Keratinocyte (primary cell): ENCODE data around the gene PAQR4. TPM values are rescaled to one million over a fixed set of nuclear protein-coding genes. Genes with fewer than 3 reads are reported as not detected.

Experiments used
- DNase-seq: peaks from one replicate; pipeline ENCODE4 v3.0.0-alpha.2; 2011; ENCODE audit warnings: low read depth, missing footprints, low spot score
- FAIRE-seq: peaks from 2 replicates; lab custom pipeline; 2011; peaks lifted over from hg19 to GRCh38; lab: Jason Lieb, UNC
- H2AFZ ChIP-seq: 2 replicates; pipeline ENCODE4 v1.6.0; 2012; ENCODE audit warnings: low read length, control low read depth, inconsistent platforms; ENCODE audit not compliant: control insufficient read depth
- H3K27ac ChIP-seq: 2 replicates; pipeline ENCODE4 v1.5.1; 2011; ENCODE audit warnings: low read length; ENCODE audit not compliant: control insufficient read depth, insufficient read depth
- H3K27me3 ChIP-seq: 3 replicates; pipeline ENCODE4 v1.6.0; 2011; ENCODE audit warnings: low read length; ENCODE audit not compliant: control insufficient read depth, insufficient read depth; ENCODE audit errors: extremely low read depth
- H3K36me3 ChIP-seq, 2 experiments: 2 replicates in 1 of 2; 3 replicates in 1 of 2; pipeline ENCODE4 v1.5.1; 2011; ENCODE audit warnings: low read length in 2 of 2, mild to moderate bottlenecking in 1 of 2; ENCODE audit not compliant: control insufficient read depth in 2 of 2, insufficient read depth in 2 of 2; ENCODE audit errors: extremely low read depth in 1 of 2
- H3K4me1 ChIP-seq: 3 replicates; pipeline ENCODE4 v1.5.1; 2011; ENCODE audit warnings: low read length; ENCODE audit not compliant: control insufficient read depth, insufficient read depth; ENCODE audit errors: extremely low read depth
- H3K4me2 ChIP-seq: 3 replicates; pipeline ENCODE4 v1.6.0; 2011; ENCODE audit warnings: low read depth, low read length; ENCODE audit not compliant: control insufficient read depth, insufficient read depth; ENCODE audit errors: extremely low read depth
- H3K4me3 ChIP-seq, 3 experiments: fragments of 200-600 bp in 1 of 3; sonication (generic) in 1 of 3; 2 replicates in 2 of 3; 3 replicates in 1 of 3; pipeline ENCODE4 v1.5.1; 2011 to 2016; ENCODE audit warnings: low read length in 3 of 3, mild to moderate bottlenecking in 3 of 3, control low read depth in 2 of 3, inconsistent platforms in 1 of 3, low read depth in 1 of 3, mixed read lengths in 1 of 3, mixed run types in 1 of 3, moderate library complexity in 1 of 3; ENCODE audit not compliant: control insufficient read depth in 2 of 3, insufficient read depth in 2 of 3; ENCODE audit errors: extremely low read depth in 1 of 3
- H3K79me2 ChIP-seq: 2 replicates; pipeline ENCODE4 v1.6.0; 2012; ENCODE audit warnings: low read length; ENCODE audit not compliant: control insufficient read depth, insufficient read depth
- H3K9ac ChIP-seq: 3 replicates; pipeline ENCODE4 v1.6.0; 2011; ENCODE audit warnings: low read length; ENCODE audit not compliant: control insufficient read depth, insufficient read depth; ENCODE audit errors: extremely low read depth
- H3K9me1 ChIP-seq: 3 replicates; pipeline ENCODE4 v1.6.0; 2011; ENCODE audit warnings: low read length; ENCODE audit not compliant: control insufficient read depth, insufficient read depth; ENCODE audit errors: extremely low read depth
- H3K9me3 ChIP-seq: 2 replicates; pipeline ENCODE4 v1.5.1; 2012; ENCODE audit warnings: low read depth, low read length; ENCODE audit not compliant: control insufficient read depth
- H4K20me1 ChIP-seq: 3 replicates; pipeline ENCODE4 v1.6.0; 2011; ENCODE audit warnings: low read length; ENCODE audit not compliant: control insufficient read depth, insufficient read depth; ENCODE audit errors: extremely low read depth
- EZH2 ChIP-seq: IDR thresholded peaks from one replicate; pipeline ENCODE4 v1.6.1; 2012; ENCODE audit warnings: inconsistent platforms, mild to moderate bottlenecking, low read length, moderate library complexity
- dilution Hi-C: fragments of 300-500 bp; cut with MboI; formaldehyde crosslinking; loops from one replicate; pipeline ENCODE4 v1.7.0; 2020; ENCODE audit warnings: low sequenced_read_pairs; ENCODE audit not compliant: extremely low pct_ligation_motif_present
- polyA plus RNA-seq, 5 experiments: library from polyadenylated mRNA; depleted of rRNA in 3 of 5; stranded (reverse) in 3 of 5; stranded (forward) in 1 of 5; unstranded in 1 of 5; fragments of >200 nt; gene quantifications; 1 replicate in 1 of 5; 2 replicates in 3 of 5; 3 replicates in 1 of 5; pipeline versions ENCODE4 v1.2.1 to v1.2.3, GENCODE V29; 2011 to 2012; ENCODE audit warnings: missing spikeins in 2 of 5, low read depth in 1 of 5, low replicate concordance in 1 of 5
- TF ChIP-seq, protein P1 (sequence below), 3 experiments: IDR thresholded peaks in 1 of 3; conservative IDR thresholded peaks in 1 of 3; optimal IDR thresholded peaks in 1 of 3; 2 replicates in 2 of 3; 3 replicates in 1 of 3; pipeline versions ENCODE3 to v1.5.1; 2011; ENCODE audit warnings: low read length in 3 of 3, mild to moderate bottlenecking in 3 of 3, moderate library complexity in 2 of 3, control low read depth in 1 of 3, inconsistent platforms in 1 of 3; ENCODE audit not compliant: insufficient read depth in 2 of 3; ENCODE audit errors: extremely low read depth in 1 of 3

PAQR4 gene
- polyA plus RNA-seq, 1 donor (not counting 4 experiments of a cell fraction or from before 2014, with no cell fraction given) = 16.8 TPM

DNA sequence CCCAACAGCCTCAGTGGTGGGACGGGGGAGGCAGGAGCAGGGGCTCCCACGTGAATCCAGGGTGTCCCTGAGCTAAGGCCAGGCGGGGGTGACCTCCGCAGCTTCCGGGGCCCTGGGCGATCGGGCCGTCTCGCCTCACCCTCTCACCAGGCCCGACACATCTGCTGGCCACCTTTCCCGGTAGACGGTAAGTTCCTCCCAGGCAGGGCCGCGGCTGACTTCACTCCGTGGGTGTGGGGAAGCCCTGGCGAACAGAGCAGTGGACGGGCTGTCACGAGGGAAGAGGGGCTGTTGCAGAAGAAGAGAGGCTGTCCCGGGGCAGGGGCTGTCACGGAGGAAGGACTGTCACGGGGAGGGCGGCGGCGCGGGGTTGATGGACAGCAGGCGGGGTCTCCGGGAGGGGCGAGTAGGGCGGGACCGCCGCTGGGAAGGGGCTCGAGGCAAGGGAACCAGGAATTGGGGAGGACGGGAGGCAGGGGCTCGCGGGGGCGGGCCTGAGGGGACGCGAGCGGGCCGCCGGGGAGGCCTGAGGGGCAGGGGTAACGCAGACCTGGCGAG is 10.6 kb downstream of the PAQR4 start:
- H3K79me2 ChIP-seq = peaks cover 17% of the 10 kb centered on the region
- FAIRE-seq (no peak), DNase-seq (no peak)
- no peaks in the 10 kb centered on the region for H3K27me3 ChIP-seq
- TF ChIP-seq, protein P1, sequence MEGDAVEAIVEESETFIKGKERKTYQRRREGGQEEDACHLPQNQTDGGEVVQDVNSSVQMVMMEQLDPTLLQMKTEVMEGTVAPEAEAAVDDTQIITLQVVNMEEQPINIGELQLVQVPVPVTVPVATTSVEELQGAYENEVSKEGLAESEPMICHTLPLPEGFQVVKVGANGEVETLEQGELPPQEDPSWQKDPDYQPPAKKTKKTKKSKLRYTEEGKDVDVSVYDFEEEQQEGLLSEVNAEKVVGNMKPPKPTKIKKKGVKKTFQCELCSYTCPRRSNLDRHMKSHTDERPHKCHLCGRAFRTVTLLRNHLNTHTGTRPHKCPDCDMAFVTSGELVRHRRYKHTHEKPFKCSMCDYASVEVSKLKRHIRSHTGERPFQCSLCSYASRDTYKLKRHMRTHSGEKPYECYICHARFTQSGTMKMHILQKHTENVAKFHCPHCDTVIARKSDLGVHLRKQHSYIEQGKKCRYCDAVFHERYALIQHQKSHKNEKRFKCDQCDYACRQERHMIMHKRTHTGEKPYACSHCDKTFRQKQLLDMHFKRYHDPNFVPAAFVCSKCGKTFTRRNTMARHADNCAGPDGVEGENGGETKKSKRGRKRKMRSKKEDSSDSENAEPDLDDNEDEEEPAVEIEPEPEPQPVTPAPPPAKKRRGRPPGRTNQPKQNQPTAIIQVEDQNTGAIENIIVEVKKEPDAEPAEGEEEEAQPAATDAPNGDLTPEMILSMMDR (optimal IDR thresholded peaks at IDR 0.05 in 1 of 3, IDR thresholded peaks at IDR 0.05 in 1 of 3, conservative IDR thresholded peaks at IDR 0.05 in 1 of 3; ENCODE audit: extremely low read depth in 1 of 3, insufficient read depth in 2 of 3, low read length in 3 of 3) = no peak
- peaks cover 28% of the 10 kb centered on the region for H3K4me1 ChIP-seq
- H3K9ac ChIP-seq = peak overlapping the region; percentile 90
- peaks cover 1 to 3% of the 10 kb centered on the region in 2 experiments for H3K36me3 ChIP-seq
- H4K20me1 ChIP-seq = no peaks in the 10 kb centered on the region
- peak overlapping the region; percentile 63 to 80 (median 80) for H3K4me3 ChIP-seq
- peak overlapping the region; percentile 89 for H3K27ac ChIP-seq
- no peaks in the 10 kb centered on the region for H3K9me1 ChIP-seq
- peak overlapping the region; percentile 42 for H2AFZ ChIP-seq
- H3K4me2 ChIP-seq = peak overlapping the region; percentile 86
- dilution Hi-C loops = no loop called here
- no peaks in the 10 kb centered on the region for H3K9me3 ChIP-seq

DNA sequence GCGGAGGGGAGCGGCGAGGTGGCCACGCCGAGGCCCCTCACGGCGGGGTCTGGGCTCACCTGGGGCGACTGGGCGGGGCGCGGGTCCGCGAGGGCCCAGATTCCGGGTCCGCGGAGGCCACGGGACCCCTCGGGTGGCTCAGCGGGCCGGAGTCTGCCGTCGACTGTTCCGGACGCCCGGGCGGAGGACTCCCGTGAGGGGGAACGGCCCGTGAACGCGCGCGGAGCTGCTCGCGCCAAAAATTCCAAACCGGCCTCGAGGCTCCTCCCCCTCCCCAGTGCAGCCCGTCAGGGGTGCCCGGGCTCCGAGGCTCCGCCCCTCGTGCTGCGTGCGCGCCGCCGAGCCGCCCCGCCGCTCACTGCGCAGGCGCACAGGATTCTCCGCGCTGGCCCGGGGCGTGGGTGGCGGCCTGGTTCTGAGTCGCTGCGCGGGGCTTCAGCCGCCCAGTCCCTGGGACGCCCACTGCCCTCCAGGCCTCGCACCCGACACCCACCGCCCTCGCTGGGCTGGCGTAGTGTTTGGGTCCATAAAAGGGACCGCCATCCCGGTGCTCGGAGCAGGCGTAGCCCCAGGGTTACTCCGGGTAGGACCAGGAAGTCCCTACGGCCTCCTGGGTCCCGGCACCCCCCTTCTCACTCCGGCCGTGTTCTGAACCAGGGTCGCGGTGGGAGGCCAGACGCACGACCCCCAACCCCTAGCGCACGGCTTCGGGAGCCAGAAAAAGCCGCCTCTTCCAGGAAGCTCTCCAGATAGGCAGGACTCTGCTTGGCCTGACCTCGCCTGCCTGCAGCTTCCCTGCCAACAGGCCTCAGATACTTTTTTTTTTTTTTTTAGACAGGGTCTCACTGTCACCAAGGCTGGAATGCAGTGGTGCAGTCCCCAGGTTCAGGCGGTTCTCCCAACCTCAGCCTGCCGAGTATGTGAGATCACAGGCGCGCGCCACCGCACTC is 11.4 kb downstream of the PAQR4 start, which contains the start of gene PKMYT1:
Gene PKMYT1, minus strand, starts transcription at position 220 of the 950 bp plus-strand sequence. CDS start 789 bp downstream, outside the sequence.
- DNase-seq = no peak
- dilution Hi-C loops = no loop called here
- peak within 1 kb of the TSS; percentile 80 for H2AFZ ChIP-seq

More for the DNA sequence above, 11.4 kb downstream of the PAQR4 start, which contains the start of gene PKMYT1:
- no peak for TF ChIP-seq EZH2
- TF ChIP-seq, protein P1 (optimal IDR thresholded peaks at IDR 0.05 in 1 of 3, IDR thresholded peaks at IDR 0.05 in 1 of 3, conservative IDR thresholded peaks at IDR 0.05 in 1 of 3; ENCODE audit: extremely low read depth in 1 of 3, insufficient read depth in 2 of 3, low read length in 3 of 3) = no peak
- no peaks in the 10 kb centered on the region for H4K20me1 ChIP-seq
- no peak for FAIRE-seq
- H3K27ac ChIP-seq = peak within 1 kb of the TSS; percentile 89
- peaks cover 28% of the 10 kb centered on the region for H3K4me1 ChIP-seq
- no peaks in the 10 kb centered on the region for H3K9me3 ChIP-seq
- H3K4me2 ChIP-seq = peak within 1 kb of the TSS; percentile 86
- no peaks in the 10 kb centered on the region for H3K27me3 ChIP-seq
- peak within 1 kb of the TSS; percentile 90 for H3K9ac ChIP-seq
- peak within 1 kb of the TSS; percentile 63 to 80 (median 80) for H3K4me3 ChIP-seq
- H3K79me2 ChIP-seq = peaks cover 17% of the 10 kb centered on the region
- H3K36me3 ChIP-seq = no peaks in the 10 kb centered on the region
- H3K9me1 ChIP-seq = no peaks in the 10 kb centered on the region
